Kidney tubule cell (primary cell): ENCODE results near the gene RNF17.

ENCODE experiments used
- DNase-seq: peaks from one replicate; pipeline ENCODE4 v3.0.0-alpha.2; 2018; ENCODE audit warnings: low spot score

RNF17 gene

DNA sequence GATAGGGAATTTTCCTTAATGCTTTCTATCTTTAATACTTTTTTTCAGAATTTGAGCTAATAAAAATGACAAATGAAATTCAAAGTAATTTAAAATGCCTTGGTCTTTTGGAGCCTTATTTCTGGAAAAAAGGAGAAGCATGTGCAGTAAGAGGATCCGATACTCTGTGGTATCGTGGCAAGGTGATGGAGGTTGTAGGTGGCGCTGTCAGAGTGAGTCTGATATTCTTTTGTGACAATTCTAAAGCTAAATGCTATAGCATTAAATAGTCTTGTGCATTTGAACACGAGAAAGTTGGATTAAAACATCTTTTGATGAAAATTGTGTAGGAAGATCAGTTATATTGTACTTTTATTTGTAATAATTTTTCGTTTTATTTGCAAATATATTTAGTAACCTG is 95.0 kb downstream of the RNF17 start:
- DNase-seq, result no peak

DNA sequence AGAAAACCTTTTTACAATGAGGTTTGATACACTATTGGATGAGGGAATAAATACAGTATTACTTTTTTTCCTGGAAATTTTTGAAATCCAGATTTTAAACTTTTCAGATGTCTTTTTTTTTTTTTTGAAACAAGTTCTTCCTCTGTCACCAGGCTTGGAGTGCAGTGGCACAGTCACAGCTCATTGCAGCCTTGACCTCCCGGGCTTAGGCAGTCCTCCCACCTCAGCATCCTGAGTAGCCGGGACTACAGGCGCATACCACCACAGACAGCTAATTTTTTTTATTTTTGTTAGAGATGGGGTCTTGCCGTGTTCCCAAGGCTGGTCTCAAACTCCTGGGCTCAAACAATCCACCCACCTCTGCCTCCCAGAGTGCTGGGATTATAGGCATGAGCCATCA is 96.8 kb downstream of the RNF17 start:
- no peak for DNase-seq

DNA sequence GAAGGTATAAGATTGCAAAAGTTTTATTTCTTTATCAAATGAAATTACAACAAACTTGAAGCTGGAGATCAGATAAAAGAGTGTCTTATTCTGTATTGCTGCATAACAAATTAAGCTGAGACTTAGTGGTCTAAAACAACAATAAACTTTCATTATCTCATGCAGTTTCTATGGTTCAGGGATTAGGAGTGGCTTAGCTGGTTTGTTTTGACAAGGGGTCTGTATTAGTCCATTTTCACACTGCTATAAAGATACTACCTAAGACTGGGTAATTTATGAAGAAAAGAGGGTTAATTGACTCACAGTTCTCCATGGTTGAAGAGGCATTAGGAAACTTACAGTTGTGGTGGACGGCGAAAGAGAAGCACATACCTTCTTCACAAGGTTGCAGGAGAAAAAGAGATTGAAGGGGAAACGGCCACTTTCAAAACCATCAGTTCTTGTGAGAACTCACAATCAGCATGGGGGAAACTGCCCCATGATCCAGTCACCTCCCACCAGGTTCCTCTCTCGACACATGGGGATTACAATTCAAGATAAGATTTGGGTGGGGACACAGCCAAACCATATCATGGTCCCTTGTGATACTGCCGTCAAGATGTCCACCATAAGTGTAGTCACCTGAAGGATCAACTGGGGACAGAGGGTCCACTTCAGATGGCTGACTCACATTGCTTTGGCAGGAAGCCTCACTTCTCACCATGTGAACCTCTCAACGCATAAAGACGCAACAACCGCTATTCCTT is 97.8 kb downstream of the RNF17 start:
- no peak for DNase-seq

DNA sequence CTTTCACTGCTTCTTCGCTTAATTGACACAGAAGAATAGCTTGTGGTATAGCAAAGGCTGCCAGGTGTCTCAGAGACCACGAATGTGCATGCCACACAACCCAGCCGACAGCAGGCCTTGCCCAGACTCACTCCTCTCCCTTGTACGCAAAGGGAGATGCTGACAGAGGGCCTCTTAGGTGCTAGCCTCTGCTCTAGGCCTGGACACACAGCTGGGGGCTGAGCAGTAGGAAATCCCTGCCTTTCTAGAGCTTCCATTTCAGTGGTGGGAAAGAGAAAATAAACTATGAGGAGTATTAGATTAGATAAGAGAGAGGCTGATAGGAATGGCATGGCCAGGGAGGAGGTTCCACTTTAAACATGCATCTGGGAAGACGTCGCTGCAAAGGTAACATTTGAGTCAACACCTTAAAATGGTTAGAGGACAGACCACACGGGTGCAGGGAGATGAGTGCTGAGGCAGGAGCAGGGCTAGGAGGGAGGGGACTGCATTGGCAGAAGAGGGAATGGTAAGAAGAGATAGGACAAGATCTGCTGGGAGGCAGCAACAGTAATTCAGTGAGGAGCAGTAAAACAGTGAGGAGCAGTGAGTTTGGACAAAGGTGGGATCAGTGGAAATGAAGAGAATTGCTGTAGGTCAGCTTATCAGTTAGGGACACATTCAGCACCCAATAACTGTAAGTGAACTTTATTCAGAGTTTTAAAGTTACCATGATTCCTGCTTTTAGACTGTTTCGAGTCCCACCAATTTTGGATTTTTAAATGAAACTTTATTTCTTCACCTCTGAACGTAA is 100.0 kb downstream of the RNF17 start:
- no peak for DNase-seq

- no peak for DNase-seq
Measured at GRCh38 chr13:24864579-24864978, 100.6 kb downstream of the RNF17 start.

DNA sequence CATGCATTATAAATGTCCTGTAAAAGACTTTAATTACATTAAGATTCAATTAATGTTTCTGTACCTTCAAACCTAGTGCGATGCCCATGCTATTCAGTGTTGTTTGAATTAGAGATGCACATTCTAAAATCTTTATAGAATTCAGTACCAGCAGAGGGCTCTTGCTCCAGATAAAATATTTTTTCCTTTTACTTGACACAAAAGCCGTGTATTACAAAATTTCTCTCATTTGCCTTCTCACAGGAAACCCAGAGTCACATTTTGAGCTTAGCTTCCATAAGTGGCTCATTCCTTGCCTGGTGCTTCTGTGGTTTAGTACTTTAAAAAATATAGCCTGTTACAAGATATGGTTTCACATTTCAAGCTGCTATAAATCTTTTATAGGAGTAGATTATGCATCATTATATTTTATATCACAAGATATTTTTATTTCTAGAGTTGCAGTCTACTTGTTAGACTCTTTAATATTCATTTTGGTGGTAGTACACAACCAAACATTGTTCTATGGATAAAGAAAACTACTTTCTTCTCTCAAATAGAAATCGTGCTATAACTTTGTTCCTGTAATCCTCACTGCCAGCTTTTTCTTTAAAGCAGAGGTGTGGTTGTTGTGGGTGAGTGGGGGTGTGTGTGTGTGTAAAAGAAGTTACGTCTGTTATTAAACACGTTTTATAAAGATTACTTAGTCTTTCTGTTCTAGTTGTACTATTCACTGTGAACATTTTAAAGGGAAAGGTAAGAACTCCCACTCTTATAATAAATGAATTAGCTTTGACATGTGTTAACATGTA is 101.4 kb downstream of the RNF17 start:
- DNase-seq, result no peak

GRCh38 chr13:24866488-24866887 is 102.5 kb downstream of the RNF17 start:
- no peak for DNase-seq

GRCh38 chr13:24868874-24869273 is 104.9 kb downstream of the RNF17 start:
- DNase-seq, result no peak

GRCh38 chr13:24870380-24870760 is 106.4 kb downstream of the RNF17 start:
- no peak for DNase-seq

GRCh38 chr13:24875566-24875965 is 111.6 kb downstream of the RNF17 start:
- DNase-seq, result no peak

- DNase-seq, result no peak
Measured at GRCh38 chr13:24877531-24877930, 113.6 kb downstream of the RNF17 start.

- DNase-seq, result no peak
Measured at GRCh38 chr13:24878340-24878739, 114.4 kb downstream of the RNF17 start.

DNA sequence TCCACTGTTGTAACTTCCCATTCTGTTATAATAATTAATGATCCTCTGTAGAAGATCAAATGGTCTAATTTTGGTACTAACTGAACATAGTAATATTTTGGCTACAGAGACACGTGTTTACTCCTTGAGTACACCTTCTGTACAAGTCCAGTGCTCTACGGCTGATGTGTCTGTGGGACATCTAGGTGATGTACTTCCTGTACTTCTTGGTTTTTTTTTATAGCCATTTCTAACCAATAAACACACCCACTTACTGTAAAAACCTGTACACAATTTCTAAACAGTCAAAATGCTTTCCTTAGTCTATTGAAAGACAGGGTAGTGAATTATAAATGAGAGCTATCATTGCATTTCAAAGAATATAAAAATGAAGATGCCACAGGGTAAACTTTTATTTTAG is 118.7 kb downstream of the RNF17 start:
- DNase-seq, result no peak

DNA sequence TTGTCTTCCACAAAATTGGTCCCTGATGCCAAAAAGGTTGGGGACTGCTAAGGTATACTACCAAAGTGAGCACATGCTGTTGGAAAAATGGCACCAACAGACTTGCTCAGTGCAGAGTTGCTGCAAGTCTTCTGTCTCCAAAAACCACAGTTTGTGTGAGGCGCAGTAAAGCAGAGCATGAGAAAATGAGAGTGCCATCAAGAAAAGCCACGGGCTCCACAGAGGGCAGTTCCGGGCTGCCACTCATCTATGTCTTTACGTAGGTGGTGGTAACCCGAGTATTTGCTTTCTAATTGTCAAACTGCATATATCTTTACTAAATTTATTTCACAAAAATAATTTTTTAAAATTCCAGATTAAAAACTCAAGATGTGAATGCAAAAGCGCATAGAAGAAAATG is 123.8 kb downstream of the RNF17 start:
- DNase-seq, result no peak

DNA sequence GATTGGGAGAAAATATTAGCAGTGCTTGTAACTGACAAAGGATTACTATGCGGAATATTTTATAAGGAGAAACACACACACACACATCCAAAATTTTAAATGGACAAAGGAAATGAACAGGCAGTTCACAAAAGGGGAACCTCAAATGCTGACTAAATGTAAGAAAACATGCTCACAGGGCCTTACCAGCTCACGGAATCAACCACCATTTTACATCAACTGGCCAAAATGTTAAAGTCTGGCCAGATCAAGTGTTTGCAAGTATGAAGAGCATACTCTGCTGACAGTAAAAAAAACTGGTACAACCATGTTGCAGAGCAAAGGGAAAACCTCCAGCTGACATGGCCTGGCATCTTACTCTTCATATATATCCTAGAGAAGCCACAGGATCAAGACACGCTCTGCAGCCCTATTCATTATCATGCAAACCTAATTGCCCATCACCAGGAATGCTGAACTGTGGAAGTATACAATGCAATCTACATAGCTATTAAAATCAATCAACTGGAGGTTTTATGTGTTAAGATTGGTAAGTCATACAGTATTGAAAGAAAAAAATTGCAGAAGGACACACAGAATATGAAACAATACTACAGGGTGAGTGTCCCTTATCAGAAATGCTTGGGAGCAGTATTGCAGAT is 124.4 kb downstream of the RNF17 start:
- no peak for DNase-seq

GRCh38 chr13:24890256-24890655 is 126.3 kb downstream of the RNF17 start:
- no peak for DNase-seq

DNA sequence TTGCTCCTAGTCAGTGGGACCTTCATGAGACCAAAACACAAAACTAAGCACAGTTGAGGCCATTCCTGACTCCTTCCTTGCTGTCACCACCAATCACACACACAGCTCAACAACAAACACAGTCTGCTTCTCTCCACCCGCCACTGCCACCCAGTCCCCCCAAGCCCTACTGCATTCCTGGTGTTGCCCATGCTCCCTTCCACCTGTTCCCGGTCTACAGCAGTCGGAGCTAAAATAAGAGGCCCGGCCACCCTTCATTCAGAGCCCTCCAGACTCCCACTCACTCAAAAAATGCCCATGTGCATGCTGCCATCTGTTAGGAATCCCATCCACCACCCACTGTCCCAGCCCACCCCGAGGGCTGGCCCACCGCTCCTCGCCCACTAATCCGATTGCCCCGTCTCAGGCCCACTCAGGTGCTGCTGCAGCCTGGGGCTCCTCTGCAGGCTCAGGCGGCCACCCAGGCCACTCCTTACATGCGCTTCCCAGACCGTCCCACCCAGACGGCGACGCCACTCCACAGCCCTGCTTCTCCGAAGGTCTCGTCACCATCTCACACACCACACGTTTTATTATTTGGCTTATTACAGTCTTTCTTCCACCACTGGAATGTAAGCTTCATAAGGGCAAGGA is 127.6 kb downstream of the RNF17 start:
- DNase-seq, result no peak

- DNase-seq, result no peak
Measured at GRCh38 chr13:24892829-24893228, 128.9 kb downstream of the RNF17 start.

DNA sequence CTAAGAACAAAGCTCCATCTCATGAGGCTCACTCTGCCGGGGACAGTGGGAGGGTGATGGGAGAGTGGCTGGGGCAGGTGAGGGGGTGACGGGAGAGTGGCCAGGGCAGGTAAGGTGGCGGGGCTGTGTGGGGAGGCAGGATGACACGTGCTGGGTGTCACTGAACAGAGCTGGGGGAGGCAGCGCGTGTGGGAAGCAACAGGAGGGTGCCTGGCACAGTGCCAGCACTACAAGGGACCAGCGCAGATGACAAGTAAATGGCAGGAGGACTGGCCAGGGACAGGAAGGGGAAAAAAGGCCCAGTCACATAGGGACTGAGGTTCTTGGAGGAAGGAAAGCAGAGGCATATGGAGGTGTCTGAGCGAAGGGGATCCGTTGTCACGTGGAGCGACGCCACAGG is 129.9 kb downstream of the RNF17 start:
- DNase-seq, result no peak

GRCh38 chr13:24894277-24894971 is 130.5 kb downstream of the RNF17 start:
- no peak for DNase-seq

DNA sequence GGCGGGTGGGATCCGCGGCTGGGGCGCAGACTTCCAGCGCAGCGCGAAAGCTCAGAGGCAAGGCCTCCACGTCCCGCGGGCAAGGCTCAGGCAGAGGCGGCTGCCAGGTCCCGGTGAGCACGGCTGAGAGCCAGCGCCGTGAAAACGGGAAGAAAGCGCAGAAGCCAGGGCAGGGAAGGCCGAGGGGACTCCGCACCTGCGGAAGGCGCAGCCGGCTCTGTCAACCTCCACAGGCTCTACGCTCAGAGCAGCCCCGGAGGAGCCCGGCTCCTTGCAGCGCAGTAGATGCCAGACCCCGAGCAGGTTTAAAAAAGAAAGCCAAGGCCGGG is 131.0 kb downstream of the RNF17 start:
- no peak for DNase-seq
